HG03135 (cell line): Measurements from ENCODE around the gene HPX.
"Not testable (repeated sequence)": the region's sequence is repeated elsewhere in the genome, so short reads cannot be mapped to it uniquely, and the experiment has no call there.

Experiments
- ATAC-seq: cut with Tn5 transposase; IDR thresholded peaks from one replicate; pipeline ENCODE4 v1.9.1; 2021; ENCODE audit warnings: mild to moderate bottlenecking, moderate library complexity; ENCODE audit not compliant: unreplicated experiment

HPX gene

DNA sequence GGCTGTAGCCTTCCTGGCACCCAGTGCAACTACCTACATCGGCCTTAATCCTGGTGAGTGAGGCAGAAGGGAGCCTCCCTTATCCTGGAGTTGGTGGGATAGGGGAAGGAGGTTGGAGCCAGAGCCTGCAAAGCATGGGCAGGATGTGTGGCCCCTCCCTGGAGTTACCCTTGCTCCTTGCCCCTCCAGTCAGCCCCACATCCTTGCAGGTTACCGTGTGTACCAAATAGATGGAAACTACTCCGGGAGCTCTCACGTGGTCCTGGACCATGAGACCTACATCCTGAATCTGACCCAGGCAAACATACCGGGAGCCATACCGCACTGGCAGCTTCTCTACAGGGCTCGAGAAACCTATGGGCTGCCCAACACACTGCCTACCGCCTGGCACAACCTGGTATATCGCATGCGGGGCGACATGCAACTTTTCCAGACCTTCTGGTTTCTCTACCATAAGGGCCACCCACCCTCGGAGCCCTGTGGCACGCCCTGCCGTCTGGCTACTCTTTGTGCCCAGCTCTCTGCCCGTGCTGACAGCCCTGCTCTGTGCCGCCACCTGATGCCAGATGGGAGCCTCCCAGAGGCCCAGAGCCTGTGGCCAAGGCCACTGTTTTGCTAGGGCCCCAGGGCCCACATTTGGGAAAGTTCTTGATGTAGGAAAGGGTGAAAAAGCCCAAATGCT is 46.7 kb downstream of the HPX start:
- no peak for ATAC-seq

DNA sequence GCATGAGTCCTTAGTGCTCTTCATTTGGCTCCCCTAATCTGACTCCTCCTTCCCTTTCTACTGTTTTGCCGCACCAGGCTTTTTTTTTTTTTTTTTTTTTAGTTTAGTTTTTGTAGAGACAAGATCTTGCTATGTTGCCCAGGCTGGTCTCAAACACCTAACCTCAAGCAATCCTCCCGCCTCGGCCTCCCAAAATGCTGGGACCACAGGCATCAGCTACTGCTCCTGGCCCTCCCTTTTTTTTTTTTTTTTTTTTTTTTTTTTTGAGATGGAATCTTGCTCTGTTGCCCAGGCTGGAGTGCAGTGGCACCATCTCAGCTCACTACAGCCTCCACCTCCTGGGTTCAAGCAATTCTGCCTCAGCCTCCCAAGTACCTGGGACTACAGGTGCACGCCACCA is 48.5 kb downstream of the HPX start:
- ATAC-seq: not testable (repeated sequence)

DNA sequence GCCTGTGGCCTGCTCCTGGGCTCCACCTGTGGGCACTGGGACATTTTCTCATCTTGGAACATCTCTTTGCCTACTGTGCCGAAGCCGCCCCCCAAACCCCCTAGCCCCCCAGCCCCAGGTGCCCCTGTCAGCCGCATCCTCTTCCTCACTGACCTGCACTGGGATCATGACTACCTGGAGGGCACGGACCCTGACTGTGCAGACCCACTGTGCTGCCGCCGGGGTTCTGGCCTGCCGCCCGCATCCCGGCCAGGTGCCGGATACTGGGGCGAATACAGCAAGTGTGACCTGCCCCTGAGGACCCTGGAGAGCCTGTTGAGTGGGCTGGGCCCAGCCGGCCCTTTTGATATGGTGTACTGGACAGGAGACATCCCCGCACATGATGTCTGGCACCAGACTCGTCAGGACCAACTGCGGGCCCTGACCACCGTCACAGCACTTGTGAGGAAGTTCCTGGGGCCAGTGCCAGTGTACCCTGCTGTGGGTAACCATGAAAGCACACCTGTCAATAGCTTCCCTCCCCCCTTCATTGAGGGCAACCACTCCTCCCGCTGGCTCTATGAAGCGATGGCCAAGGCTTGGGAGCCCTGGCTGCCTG is 49.2 kb downstream of the HPX start:
- no peak for ATAC-seq

DNA sequence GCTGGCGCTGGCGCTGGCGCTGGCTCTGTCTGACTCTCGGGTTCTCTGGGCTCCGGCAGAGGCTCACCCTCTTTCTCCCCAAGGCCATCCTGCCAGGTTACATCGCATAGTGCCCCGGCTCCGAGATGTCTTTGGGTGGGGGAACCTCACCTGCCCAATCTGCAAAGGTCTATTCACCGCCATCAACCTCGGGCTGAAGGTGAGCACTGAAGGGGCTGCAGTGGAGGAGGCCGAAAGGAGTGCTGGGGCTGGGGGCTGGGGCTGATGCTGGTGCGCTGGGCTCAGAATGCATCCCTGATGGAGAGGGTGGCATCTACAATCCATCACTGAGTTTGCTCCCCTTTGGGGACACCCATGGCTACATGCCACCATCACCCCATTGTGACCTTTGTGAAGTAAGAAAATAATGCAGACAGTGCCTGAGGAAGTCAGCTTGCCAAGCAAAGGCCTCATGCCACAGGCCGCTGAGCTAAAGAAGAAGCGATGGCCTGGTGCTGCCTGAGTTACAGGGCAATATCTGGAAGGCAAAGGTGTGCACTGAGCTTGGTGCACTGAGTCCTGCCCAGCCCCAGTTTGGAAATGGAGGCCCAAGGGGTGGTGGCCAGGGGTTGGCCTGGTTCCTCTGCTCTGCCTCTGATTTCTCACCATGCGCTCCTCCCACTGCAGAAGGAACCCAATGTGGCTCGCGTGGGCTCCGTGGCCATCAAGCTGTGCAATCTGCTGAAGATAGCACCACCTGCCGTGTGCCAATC is 49.9 kb downstream of the HPX start:
- ATAC-seq: no peak

DNA sequence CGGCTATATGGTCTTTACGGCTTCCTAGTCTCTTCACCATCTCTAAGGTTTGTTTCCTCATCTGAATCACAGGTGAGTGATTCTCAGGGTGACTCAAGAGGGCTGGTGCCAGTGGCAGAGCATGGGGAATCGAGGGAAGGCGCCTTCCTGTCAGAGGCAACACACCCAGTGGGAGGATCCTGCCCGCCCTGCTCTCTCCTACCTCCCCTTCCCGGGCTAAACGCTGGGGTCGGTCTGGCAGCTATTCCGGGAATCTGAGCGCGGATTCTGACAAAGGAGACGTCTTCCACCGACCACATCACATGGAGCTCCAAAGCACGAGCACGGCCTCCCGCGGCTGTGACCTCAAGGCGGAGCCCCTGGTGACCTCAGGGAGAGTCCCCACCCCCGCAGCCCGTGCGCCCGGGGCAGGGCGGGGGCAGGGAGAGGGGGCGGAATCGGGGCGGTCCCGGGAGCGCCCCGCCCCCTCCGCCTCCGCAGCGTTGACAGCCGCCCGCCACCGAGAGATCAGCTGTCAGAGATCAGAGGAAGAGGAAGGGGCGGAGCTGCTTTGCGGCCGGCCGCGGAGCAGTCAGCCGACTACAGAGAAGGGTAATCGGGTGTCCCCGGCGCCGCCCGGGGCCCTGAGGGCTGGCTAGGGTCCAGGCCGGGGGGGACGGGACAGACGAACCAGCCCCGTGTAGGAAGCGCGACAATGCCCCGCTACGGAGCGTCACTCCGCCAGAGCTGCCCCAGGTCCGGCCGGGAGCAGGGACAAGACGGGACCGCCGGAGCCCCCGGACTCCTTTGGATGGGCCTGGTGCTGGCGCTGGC is 50.7 kb downstream of the HPX start, which contains the start of gene SMPD1:
SMPD1 (plus strand) TSS at position 570 of the 813 bp plus-strand sequence; CDS start at position 695, 125 bp downstream.
- ATAC-seq: peak; percentile 97

DNA sequence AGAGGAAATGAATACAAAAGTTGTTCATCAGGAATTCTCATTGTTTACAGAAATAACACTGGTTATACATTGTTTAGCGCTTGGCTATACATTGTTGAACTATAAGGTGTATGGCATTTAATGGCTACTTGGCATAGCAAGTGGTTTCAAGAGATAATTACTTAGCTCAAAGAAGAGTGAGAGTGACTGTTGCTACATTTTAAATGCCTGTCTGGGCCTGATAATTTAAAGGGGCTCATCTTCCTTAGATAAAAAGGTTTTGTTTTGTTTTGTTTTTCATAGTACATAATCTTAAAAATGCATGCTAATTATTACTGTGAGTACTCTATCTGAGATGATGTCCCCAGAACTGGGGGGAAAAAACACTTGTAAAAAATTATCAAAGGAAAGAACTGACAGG is 52.0 kb downstream of the HPX start:
- no peak for ATAC-seq

DNA sequence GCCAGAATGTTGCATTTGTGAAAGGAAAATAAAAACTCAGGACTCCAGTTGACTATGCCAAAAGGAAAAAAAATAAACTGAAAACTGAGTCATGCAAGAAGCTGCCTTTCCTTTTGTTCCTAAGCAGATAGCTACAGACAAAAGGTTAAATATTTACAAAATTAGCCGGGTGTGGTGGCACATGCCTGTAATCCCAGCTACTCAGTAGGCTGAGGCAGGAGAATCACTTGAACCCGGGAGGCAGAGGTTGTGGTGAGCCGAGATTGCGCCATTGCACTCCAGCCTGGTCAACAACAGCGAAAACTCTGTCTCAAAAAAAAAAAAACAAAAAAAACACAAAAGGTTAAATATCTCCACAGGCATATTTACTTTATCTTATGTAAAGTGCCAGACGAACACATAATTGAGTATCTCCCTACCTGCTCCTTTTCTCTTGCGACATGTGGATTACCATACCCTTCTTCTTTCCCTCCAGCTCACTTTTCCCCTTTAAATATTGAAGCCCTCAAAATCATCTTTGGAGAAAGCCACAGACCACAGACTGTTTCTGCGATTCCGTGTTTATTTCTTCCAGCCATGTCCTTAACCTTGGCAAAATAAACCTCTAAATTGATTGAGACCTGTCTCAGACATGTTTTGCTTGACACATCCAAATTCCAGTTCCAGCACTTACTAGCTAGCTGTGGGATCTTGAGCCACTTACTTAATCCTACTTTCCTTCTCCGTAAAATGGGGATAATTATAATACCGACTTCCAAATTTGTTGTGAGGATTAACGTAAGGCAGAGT is 52.8 kb downstream of the HPX start:
- ATAC-seq: no peak

DNA sequence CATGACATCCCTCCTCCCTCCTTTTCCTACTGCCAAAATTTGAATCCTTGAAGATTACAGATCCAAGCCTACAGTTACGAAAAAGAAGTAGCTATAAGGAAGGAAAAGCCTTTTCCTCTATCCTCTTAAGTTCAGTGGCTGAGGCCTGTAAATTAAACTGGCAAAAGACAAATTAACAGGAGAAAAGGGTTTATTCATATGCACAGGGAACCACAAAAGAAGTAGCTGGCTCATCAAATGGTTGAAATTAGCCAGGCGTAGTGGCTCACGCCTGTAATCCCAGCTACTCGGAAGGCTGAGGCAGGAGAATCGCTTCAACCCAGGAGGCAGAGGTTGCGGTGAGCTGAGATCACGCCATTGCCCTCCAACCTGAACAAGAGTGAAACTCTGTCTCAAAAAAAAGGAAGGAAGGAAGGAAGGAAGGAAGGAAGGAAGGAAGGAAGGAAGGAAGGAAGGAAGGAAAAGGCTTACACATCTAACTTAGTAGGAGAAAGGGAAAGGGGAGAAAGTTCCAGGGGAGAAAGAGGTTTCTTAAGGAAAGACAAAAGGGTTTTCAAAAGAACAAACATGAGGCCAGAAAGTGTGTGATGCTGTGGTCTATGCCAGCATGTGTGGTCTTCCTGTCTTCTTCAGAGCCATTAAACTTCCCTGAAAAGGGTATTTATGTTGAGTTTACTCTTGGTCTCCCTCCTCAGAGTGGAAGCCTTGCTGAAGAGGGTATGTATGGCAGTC is 55.6 kb downstream of the HPX start:
- ATAC-seq: no peak
